ENCODE measurements around the gene AUNIP.

GRCh38 chr1:25895365-25895990 is 36.2 kb upstream of the AUNIP start:
- no peak; the same call in 1 of the 2 replicates for TF ChIP-seq NRF1 (IDR thresholded peaks at IDR 0.05; ENCODE audit: low read depth, low read length)
- peak; percentile 98 for TF ChIP-seq CTCF (IDR thresholded peaks at IDR 0.05)
- no peak; the same call in 1 of the 2 replicates for TF ChIP-seq POLR2AphosphoS5 (IDR thresholded peaks at IDR 0.05; ENCODE audit: low read depth, low read length)
- no peak for TF ChIP-seq TAF1 (IDR thresholded peaks at IDR 0.05; ENCODE audit: borderline replicate concordance, low read depth, low read length)
- peak; percentile 91 for TF ChIP-seq CHD2 (IDR thresholded peaks at IDR 0.05; ENCODE audit: low read length, partially characterized antibody)
- no peak for TF ChIP-seq EZH2phosphoT487 (IDR thresholded peaks at IDR 0.05; ENCODE audit: borderline replicate concordance, low read depth)
- no peak for TF ChIP-seq MEF2A (IDR thresholded peaks at IDR 0.05; ENCODE audit: borderline replicate concordance, low read depth)
- TF ChIP-seq JUND (IDR thresholded peaks at IDR 0.05) = no peak
